OCI-LY3 (cell line): ENCODE measurements around the gene FAM227B.

ENCODE experiments used
- H2AFZ ChIP-seq: fragments of 200-600, 300-600 bp; shearing (Covaris generic); 2 replicates; pipeline ENCODE4 v1.6.0; 2014; ENCODE audit warnings: antibody characterized with exemption, low read depth, low read length
- H3K27ac ChIP-seq: fragments of 200-600, 300-600 bp; sonication (generic); 2 replicates; pipeline ENCODE4 v1.5.1; 2014; ENCODE audit warnings: mild to moderate bottlenecking, low read length, moderate library complexity, mixed read lengths
- H3K27me3 ChIP-seq: fragments of 200-600, 300-600 bp; sonication (generic); 2 replicates; pipeline ENCODE4 v1.6.1; 2014; ENCODE audit warnings: low read depth, low read length, mixed read lengths
- H3K36me3 ChIP-seq: fragments of 200-600, 300-600 bp; sonication (generic); replicated peaks from 2 replicates; pipeline ENCODE3; 2014; ENCODE audit warnings: low read depth, low read length, mixed read lengths
- H3K4me1 ChIP-seq: fragments of 300-600, 200-600 bp; sonication (generic); 2 replicates; pipeline ENCODE4 v1.6.1; 2014; ENCODE audit warnings: low read length, mixed read lengths
- H3K4me2 ChIP-seq: fragments of 200-600, 300-600 bp; sonication (generic); 2 replicates; pipeline ENCODE4 v1.6.1; 2014; ENCODE audit warnings: low read length, mixed read lengths
- H3K4me3 ChIP-seq: fragments of 300-600, 200-600 bp; sonication (generic); 2 replicates; pipeline ENCODE4 v1.5.1; 2014; ENCODE audit warnings: antibody characterized with exemption, mild to moderate bottlenecking, low read length, moderate library complexity
- H3K79me2 ChIP-seq: fragments of 300-600, 200-600 bp; shearing (Covaris generic); 2 replicates; pipeline ENCODE4 v1.6.1; 2014; ENCODE audit warnings: mild to moderate bottlenecking, low read length, mixed read lengths
- H3K9ac ChIP-seq: fragments of 300-600, 200-600 bp; shearing (Covaris generic); 2 replicates; pipeline ENCODE4 v1.6.0; 2014; ENCODE audit warnings: mild to moderate bottlenecking, low read length, moderate library complexity
- H3K9me3 ChIP-seq: fragments of 200-600, 300-600 bp; shearing (Covaris generic); 2 replicates; pipeline ENCODE4 v1.6.1; 2014; ENCODE audit warnings: low read length, mixed read lengths; ENCODE audit not compliant: insufficient read depth
- H4K20me1 ChIP-seq: fragments of 200-600, 300-600 bp; sonication (generic); 2 replicates; pipeline ENCODE4 v1.6.1; 2016; ENCODE audit warnings: low read length, mixed read lengths; ENCODE audit not compliant: insufficient read depth
- CTCF ChIP-seq: fragments of 200-600, 300-600 bp; sonication (generic); IDR thresholded peaks from 2 replicates; pipeline ENCODE4 v1.5.1; 2014; ENCODE audit warnings: antibody characterized with exemption, low read length, low read depth
- EZH2phosphoT487 ChIP-seq: fragments of 200-600 bp; shearing (Covaris generic); IDR thresholded peaks from 2 replicates; pipeline ENCODE4 v1.6.1; 2018; ENCODE audit warnings: antibody characterized with exemption, mixed run types, low read depth

FAM227B gene

GRCh38 chr15:49331442-49331841, 289.2 kb downstream of the FAM227B start:
- Histone ChIP-seq H3K9me3 (no peaks in the 10 kb centered on the region), H4K20me1 (no peaks in the 10 kb centered on the region), H3K4me3 (no peak overlapping the region), H3K4me1 (no peaks in the 10 kb centered on the region), H3K9ac (no peak overlapping the region), H3K79me2 (no peaks in the 10 kb centered on the region), H3K36me3 (no peaks in the 10 kb centered on the region), H3K27ac (no peak overlapping the region), H2AFZ (no peak overlapping the region), H3K27me3 (no peaks in the 10 kb centered on the region), H3K4me2 (no peak overlapping the region)
- TF ChIP-seq CTCF (no peak), EZH2phosphoT487 (no peak)

- H3K79me2 ChIP-seq = no peaks in the 10 kb centered on the region
- no peaks in the 10 kb centered on the region for H4K20me1 ChIP-seq
- H3K4me1 ChIP-seq = no peaks in the 10 kb centered on the region
- H3K27me3 ChIP-seq = no peaks in the 10 kb centered on the region
- no peak overlapping the region for H3K4me3 ChIP-seq
- H3K4me2 ChIP-seq = no peak overlapping the region
- TF ChIP-seq EZH2phosphoT487 = no peak
- TF ChIP-seq CTCF = no peak
- no peaks in the 10 kb centered on the region for H3K9me3 ChIP-seq
- H3K36me3 ChIP-seq = no peaks in the 10 kb centered on the region
- H2AFZ ChIP-seq = no peak overlapping the region
- no peak overlapping the region for H3K27ac ChIP-seq
- H3K9ac ChIP-seq = no peak overlapping the region
These were observed 290.5 kb downstream of the FAM227B start for GRCh38 chr15:49330166-49330565.

- TF ChIP-seq EZH2phosphoT487 (no peak), CTCF (no peak)
- H3K4me3 ChIP-seq = no peak overlapping the region
- H3K9ac ChIP-seq = no peak overlapping the region
- no peak overlapping the region for H3K4me2 ChIP-seq
- H3K9me3 ChIP-seq = no peaks in the 10 kb centered on the region
- no peaks in the 10 kb centered on the region for H3K79me2 ChIP-seq
- no peak overlapping the region for H2AFZ ChIP-seq
- no peaks in the 10 kb centered on the region for H3K36me3 ChIP-seq
- no peaks in the 10 kb centered on the region for H3K4me1 ChIP-seq
- no peaks in the 10 kb centered on the region for H4K20me1 ChIP-seq
- no peak overlapping the region for H3K27ac ChIP-seq
- H3K27me3 ChIP-seq = no peaks in the 10 kb centered on the region
These were observed 291.7 kb downstream of the FAM227B start for GRCh38 chr15:49328941-49329340.

GRCh38 chr15:49327927-49328326, 292.7 kb downstream of the FAM227B start:
- Histone ChIP-seq H3K79me2 (no peaks in the 10 kb centered on the region), H3K9me3 (no peaks in the 10 kb centered on the region), H3K27me3 (no peaks in the 10 kb centered on the region), H3K27ac (no peak overlapping the region), H3K4me1 (no peaks in the 10 kb centered on the region), H3K9ac (no peak overlapping the region), H3K4me2 (no peak overlapping the region), H3K36me3 (no peaks in the 10 kb centered on the region), H4K20me1 (no peaks in the 10 kb centered on the region), H3K4me3 (no peak overlapping the region), H2AFZ (no peak overlapping the region)
- TF ChIP-seq CTCF (no peak), EZH2phosphoT487 (no peak)
